HG03097 (cell line): ENCODE data around the gene ZDHHC19.
"Not testable (repeated sequence)": the region's sequence is repeated elsewhere in the genome, so short reads cannot be mapped to it uniquely, and the experiment has no call there.

Source experiments
- ATAC-seq: cut with Tn5 transposase; IDR thresholded peaks from one replicate; pipeline ENCODE4 v1.9.1; 2021; ENCODE audit not compliant: unreplicated experiment, low FRiP score

Gene ZDHHC19

DNA sequence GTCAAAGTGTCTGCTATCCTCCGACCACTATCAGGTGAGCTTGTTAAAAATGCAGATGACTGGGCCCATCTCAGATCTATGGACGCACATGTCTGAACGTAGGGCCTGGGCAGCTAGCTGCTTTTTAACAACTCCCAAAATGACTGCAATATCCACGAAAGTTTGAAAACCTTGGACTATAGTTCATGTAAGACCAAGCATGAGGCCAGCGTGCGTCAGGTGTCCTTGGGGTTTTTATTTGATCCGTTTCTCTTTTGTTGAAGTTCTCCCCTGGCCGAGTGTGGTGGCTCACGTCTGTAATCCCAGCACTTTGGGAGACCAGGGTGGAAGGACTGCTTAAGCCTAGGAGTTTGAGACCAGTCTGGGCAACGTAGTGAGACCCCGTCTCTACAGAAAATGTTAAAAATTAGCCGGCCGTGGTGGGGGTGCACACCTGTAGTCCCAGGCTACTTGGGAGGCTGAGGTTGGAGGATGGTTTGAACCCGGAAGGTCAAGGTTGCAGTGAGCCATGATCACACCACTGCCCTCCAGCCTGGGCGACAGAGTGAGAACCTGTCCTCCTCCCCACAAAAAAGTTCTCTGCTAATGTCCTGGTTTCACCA is 14.7 kb upstream of the ZDHHC19 start:
- no peak for ATAC-seq

DNA sequence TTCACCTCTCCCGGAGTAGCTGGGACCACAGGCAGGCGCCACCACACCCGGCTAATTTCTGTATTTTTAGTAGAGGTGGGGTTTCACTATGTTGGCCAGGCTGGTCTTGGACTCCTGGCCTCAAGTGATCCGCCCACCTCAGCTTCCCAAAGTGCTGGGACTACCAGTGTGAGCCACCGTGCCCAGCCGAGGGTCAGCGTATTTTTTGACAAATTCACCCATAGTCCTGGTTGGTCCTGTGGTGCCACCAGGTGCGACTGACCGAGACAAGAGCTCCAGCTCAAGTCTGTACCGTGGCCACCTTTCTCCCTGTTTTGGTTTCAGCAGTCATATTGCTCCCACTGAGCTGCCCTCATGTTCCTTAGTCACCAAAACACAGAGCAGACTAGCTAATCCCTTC is 13.9 kb upstream of the ZDHHC19 start:
- no peak for ATAC-seq

DNA sequence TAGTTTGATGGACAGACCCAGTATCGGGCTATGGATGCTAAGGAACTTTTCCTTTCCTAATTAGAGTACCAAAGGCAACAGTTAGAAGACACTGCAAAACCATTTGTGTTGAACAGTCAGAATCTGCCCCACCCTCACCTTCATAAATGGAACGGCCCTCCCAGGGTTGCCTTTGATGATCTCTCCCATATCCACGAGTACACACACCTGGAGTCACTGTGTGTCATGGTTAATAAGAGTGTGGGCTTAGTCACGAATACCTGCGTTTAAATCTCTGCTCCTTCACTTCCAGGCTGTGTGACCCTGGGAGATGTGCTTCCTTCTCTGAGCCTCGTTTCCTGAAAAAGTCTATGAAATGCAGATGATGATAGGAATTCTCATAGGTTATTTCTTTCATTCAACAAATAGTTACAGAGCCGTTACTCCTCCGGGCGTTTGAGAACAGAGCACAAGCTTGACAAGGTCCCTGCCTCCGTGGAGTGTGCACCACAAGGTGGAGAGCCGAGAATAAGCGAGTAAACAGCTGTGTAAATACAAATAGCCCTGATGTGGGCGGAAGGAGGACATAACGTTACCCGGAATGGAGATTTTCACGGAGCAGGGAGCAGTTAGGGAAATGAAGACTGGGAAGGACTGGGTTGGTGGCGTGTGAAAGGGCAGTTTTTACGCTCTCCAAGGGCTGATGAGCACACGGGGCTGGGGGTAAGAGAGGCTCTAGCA is 11.8 kb upstream of the ZDHHC19 start:
- ATAC-seq: no peak

DNA sequence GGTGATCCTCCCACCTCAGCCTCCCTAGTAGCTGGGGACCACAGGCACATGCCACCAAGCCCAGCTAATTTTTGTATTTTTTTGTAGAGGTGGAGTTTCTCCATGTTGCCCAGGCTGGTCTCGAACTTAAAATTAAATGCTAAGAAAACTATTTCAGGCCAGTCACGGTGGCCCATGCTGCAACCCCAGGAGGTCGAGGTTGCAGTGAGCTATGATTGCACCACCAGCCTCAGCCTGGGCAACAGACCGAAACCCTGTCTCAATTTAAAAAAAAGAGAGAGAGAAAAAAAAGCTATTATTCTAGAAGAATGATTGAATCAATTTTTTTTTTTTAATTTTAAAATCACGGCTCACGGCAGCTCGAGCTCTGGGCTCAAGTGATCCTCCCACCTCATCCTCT is 9.8 kb upstream of the ZDHHC19 start:
- no peak for ATAC-seq

DNA sequence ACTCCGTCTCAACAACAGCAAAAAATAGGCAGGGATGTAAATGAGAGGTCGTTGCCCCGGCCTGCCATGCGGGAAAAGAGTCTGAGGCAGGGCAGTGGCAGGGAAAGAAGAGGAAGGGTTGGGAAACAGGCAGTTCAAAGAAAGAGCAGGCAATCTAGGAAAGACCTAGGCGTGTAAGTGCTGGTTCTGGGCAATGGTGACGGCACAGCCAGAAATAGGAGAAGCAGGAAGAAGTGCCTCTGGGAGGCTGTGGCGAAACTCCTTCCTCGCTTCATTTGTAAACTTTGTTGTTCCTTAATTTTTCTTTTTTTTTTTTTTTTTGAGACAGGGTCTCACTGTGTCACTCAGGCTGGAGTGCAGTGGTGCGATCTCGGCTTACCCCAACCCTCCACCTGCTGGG is 9.4 kb upstream of the ZDHHC19 start:
- ATAC-seq: no peak

DNA sequence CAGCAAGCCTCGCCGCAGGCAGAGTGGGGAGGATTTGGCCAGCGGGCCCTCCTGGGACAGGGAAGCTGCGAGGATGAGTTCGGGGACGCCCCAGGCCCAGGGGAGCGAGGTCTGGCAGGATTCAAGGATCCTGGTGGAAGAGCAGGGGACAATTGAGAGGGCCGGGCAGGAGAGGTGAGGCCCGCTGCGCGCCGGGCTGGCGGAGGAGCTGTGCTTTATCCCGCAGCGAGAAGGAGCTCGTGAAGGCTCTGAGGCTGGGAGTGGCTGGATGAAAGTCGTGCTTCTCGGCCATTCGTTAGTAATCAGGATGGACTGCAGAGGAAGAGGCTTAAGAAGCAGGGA is 8.7 kb upstream of the ZDHHC19 start:
- ATAC-seq: no peak

DNA sequence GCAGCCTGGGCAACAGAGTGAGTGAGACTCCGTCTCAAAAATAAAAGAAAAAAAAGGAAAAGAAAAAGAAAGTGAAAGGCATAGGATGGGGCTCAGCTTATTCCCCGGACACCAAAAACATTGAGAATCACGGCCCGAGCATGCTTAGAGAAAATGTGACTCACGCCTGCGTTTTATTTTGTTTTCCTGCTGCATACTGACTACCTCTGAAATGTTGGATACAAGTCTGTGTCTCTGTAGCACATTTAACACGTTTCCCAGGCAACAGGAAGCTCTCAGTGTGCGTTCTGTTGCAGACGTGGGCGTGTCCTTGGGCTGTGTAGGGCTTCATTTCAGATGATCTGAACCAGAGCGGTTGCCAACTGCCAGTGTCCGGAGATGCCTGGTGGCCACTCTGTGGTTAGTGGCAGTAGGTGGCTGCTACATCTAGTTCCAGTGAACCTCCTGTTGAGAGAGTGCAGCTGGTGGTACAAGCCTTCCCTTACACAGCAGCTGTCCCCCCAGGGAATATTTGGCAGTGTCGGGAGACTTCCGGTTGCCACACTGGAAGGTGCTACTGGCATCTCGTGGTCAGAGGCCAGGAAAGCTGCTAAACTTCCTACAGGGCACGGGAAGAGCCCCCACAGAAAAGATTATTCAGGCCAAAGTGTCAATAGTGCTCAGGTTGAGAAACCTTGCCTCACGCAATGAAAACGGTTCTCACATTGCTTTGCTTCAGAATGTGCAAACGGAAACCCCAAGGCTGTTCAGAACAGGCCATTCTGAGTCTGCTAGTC is 8.2 kb upstream of the ZDHHC19 start:
- peak; percentile 71 for ATAC-seq

DNA sequence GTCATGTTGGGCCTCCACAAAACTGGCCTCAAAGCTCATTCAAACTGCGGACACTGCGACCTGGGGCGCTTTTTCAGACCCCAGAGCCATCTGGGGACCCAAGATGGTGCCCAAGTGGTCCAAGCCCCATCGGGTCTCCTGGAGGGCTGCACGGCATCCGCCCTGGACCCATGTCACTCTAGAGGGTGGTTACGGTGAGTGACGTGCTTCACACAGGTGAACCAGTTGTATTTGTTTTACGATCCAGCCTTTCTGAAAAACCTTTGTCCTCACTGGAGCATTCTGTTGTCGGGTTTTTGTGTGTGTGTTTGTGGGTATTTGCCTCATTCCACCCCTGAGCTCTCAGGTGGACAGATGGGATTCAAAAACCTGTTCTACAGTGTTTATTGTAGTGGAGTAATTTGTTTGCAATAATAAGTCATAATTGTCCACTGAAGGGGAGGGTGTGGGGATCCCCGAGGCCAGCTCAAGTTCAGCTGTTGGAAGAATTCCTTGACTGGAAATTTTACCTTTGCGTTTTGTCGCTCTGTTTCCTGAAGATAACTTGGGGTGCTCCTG is 7.0 kb upstream of the ZDHHC19 start:
- no peak for ATAC-seq

DNA sequence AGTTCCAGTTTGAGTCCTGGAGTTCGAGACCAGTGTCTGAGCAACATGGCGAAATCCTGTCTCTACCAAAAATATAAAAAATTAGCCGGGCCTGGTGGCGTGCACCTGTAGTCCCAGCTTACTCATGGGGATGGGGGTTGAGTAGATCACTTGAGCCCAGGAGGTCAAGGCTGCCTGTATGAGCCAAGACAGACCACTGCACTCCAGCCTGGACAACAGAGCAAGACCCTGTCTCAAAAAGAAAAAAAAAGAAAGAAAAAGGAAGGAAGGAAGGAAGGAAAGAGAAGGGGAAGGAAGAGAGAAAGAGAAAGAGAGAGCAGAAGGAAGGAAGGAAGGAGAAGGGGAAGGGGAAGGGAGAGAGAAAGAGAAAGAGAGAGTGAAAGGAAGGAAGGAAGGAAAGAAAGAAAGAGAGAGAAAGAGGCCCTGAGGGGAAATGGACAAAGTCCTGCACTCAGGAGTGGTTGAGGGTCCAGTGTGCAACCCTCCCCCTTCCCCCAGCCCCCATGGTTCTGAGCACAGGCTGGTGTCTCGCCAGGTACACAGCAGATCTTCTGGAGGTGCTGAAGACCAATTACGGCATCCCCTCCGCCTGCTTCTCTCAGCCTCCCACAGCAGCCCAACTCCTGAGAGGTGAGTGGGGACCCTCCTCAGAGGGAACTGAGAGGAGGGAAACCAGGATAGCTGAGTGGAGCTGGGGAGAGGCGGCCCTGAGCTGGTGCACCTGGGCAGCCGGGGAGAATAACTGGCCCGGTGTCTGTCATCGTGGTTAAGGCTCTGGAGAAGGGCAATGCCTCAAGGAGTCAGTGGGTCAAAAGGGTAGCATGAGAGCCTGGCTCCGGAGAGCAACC is 6.3 kb upstream of the ZDHHC19 start:
- no peak for ATAC-seq

DNA sequence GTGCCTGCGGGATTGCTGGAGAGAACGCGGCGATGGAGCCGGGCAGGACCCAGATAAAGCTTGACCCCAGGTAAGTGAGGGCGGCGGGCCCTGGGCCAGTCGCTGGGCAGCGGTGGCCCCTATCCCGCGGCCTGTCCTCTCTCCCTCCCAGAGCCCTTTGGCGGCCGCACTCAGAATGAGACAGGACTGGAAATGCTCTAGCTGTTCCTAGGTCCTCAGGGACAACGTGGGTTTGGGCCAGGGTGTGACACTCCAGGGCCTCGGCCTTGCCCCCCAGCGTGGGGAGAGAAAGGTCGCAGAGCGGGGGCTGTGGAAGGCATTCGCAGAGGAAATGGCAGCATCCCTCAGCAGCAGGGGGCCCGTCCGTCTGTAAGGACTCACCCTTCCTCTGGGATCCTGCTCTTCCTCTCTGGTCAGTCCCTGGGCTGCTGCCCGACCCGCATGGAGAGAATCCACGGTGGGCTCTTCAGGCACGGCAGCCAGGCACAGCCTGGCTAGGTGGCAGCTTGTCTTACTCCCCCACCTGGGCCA is 5.5 kb upstream of the ZDHHC19 start:
- no peak for ATAC-seq

DNA sequence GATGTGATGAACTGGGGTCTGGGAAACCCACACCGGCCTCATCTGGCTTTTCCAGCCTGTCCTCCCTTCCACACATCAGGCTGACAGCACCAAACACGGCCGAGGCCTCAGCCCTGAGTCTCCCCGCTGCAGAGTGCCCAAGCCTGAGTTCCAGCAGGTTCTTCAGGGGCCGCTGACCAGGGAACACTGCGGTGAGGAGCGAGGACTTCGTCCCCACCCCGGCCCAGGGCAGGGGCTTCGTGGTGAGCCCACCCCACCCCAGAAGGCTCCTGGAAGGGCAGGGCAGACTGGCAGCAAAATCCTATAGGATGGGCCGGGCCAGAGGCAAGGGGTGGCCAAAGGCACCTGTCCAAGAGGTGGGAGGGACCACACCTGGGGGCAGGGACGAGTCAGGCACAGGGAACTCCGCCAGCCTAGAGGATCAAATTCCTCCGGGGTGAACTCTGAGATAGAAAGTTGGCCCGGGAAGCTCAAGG is 4.9 kb upstream of the ZDHHC19 start, which contains the start of gene SLC51A:
SLC51A (plus strand) TSS at position 446 of the 476 bp plus-strand sequence. CDS start 179 bp downstream, outside the sequence.
- ATAC-seq: no peak

DNA sequence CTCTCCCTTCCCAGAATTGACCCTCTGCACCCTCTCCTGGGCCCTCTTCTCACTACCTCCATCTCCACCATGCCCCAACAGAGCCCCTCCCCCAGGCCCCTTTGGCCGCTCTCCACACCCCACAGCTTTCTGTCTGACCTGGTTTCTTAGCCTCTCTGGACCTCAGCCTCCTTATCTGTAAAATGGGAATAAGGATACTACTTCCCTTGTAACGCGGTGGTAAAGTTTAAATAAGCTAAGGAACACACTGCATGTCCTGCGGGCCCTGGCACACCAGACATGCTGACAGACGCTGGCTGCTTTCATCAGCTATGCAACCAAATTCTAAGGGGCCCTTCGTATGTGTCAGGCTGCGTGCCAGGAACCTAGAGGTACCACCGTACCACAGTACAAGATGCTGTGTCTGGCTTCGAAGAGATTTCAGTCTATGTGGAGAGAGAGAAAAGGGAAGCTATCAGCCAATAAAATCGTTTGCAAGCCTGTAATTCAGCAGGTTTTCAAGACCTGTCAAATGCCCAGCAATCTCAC is 4.4 kb upstream of the ZDHHC19 start:
- ATAC-seq: no peak

DNA sequence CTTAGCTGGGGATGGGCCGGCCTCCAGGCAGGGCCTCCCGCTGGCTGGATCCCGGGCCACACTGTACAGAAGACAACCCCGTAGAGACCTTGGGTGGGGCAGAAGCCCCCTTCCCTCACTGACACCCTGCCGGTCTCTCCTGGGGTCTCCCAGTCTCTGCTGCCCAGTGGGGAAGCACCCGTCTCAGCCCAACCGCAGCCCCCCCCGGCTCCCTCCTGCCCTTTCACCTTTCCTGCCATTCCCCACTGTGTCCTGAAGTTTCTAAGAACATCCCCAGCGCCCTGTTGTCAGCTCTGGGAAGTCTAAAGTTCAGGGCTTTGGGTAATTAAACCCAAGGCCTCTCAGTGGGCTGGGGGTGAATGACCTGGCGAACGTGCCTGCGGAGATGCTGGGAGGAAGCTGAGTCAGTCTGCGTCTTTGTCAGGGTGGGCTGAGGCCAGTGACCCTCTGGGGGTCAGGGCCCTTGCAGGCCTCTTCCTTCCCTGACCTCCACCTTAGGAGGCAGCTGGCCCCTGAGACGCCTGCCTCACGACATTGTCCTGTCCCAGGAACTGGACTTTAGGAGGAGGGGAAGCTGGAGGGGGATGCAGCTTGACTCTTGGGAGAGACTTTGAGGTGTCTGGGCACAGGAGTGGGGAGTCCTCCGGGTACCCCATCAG is 3.7 kb upstream of the ZDHHC19 start:
- ATAC-seq: no peak

DNA sequence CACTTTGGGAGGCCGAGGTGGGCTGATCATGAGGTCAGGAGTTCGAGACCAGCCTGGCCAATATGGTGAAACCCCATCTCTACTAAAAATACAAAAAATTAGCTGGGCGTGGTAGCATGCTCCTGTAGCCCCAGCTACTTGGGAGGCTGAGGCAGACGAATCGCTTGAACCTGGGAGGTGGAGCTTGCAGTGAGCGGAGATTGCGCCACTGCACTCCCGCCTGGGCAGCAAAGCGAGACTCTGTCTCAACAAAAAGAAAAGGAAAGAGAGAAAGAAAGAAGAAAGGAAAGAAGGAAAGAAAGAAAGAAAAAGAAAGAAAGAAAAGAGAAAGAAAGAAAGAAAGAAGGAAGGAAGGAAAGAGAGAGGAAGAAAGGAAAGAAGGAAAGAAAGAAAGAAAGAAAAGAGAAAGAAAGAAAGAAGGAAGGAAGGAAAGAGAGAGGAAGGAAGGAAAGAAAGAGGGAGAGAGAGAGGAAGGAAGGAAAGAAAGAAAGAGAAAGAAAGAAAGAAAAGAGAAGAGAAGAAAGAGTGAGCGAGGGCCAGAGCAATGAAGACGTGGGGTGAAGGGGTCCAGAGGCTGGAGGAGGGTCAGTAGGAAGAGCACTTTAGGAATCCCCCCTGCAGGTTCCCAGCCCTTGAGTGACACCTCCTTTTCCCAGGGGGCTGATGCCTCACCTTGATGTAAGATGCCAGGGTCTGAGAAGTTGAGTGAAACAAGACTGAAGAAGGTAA is 1.1 kb downstream of the ZDHHC19 start:
- not testable (repeated sequence) for ATAC-seq

DNA sequence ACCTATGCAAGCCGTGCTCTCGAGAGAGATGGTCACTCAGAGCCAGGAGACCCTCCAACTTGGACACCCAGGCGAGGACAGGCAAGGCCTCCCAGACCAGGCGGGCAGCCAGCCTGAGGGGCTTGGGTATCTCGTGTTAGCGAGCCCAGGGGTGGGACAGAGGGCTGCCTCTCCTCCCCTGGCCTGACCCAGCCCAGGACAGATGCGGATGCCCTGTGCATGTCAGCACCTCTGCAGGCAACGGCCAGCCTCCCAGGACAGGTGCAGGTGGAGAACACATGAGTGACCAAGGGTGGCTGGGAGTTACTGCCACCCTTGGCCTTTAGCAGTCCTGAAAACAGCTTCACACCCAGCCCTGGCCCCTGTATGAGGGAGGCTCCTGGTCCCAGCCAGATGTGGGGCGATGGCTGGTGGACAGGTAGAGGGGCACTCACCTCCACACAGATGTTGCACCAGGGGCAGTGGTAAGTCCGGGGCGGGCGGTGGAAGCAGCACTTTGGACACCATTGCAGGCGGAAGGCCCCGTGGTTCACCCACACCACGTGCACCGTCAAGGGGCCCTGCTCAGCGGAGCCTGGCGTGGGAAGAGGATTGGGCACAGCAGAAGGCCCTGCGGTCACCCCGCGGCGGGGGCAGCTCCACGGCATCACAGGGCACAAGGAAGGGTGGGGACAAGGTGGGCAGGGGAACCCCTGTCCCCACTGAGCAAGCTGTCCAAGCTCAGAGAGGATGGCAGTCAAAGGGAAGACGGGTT is 2.1 kb downstream of the ZDHHC19 start:
- ATAC-seq: no peak

DNA sequence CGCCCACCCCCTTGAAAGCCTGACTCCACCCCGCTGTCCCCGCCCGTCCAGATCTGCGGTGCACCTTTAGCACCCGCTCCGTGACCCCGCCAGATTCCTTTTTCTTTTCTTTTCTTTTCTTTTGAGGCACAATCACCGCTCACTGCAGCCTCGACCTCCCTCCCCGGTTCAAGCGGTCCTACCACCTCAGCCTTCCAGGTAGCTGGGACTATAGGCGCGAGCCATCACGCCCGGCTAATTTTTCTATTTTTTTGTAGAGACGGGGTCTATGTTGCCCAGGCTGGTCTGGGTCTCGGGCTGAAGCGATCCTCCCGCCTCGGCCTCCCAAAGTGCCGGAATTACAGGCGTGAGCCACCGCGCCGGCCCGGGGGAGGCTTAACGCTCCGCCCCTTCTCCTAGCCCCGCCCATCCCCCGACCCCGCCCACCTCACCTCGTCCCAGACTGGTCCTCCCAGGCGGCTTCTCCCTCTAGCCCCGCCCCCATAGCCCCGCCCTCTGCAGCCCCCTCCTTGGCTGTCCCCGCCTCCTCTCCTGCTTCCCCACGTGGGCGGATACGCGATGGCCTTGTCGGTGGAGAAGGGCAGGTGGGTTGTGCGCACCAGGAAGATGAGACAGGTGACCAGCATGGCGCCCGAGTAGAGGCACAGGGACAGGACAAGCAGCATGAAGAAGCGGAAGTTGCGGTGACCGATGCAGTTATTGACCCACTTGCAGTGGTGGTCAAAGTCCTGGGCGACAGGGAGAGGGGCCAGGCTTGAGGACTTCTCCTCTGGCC is 3.2 kb downstream of the ZDHHC19 start:
- no peak for ATAC-seq

DNA sequence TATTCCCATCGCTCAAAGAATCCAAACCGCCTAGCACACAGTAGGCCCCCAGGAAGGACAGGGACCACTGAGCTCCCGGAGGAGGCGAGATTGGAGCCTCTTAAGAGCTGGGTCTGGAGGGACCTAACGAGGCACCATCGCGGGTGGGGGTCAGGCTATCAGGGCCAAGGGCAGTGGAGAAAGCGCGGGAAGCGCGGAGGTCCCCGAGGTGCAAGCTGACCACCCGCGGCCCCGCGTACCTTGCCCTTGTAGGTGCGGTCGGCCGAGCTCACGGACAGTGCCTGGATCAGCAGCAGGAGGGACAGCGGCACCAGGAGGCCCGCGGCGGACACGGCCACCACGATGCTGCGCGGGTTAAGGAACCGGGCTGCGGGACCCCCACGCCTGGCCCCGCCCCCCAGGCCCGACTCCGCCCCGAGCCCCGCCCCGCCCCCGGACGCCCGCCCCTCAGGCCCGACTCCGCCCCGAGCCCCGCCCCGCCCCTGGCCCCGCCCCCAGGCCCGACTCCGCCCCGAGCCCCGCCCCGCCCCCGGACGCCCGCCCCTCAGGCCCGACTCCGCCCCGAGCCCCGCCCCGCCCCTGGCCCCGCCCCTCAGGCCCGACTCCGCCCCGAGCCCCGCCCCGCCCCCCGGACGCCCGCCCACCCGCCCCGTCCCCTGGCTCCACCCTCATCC is 3.9 kb downstream of the ZDHHC19 start:
- ATAC-seq: no peak
